MCF 10A (cell line): ENCODE measurements around the gene CARD8. TPM values are rescaled to one million over a fixed set of nuclear protein-coding genes. Genes with fewer than 3 reads are reported as not detected.

Source experiments
- BruUV-seq: library from RNA; stranded (reverse); fragments of 400-500 nt; replicated peaks from 2 replicates; lab custom pipeline; 2021; lab: Mats Ljungman, UMichigan
- CTCF ChIA-PET: fragments of 300-600 bp; sonication (Branson Sonifier 250); formaldehyde crosslinking; extraction: SDS; loops from one replicate; lab custom pipeline; 2021; ENCODE audit warnings: antibody characterized with exemption, inconsistent platforms; lab: Yijun Ruan, JAX
- POLR2A ChIA-PET: fragments of 300-600, 350-650 bp; sonication (Branson Sonifier 250); formaldehyde crosslinking; extraction: SDS; loops from one replicate; lab custom pipeline; 2020; ENCODE audit warnings: antibody characterized with exemption, inconsistent platforms; lab: Yijun Ruan, JAX
- DNase-seq: peaks from one replicate; pipeline ENCODE4 v3.0.0-alpha.2; 2018; ENCODE audit not compliant: unreplicated experiment
- H3K27ac Mint-ChIP-seq: one replicate; pipeline ENCODE4 v1.8.0; 2022; ENCODE audit warnings: mild to moderate bottlenecking, low read depth, mixed read lengths; ENCODE audit not compliant: unreplicated experiment
- H3K27me3 Mint-ChIP-seq: one replicate; pipeline ENCODE4 v1.8.0; 2022; ENCODE audit warnings: mixed read lengths; ENCODE audit not compliant: insufficient read depth, unreplicated experiment
- H3K36me3 Mint-ChIP-seq: one replicate; pipeline ENCODE4 v1.8.0; 2022; ENCODE audit warnings: mild to moderate bottlenecking, moderate library complexity, mixed read lengths; ENCODE audit not compliant: insufficient read depth, unreplicated experiment
- H3K4me1 Mint-ChIP-seq: one replicate; pipeline ENCODE4 v1.8.0; 2022; ENCODE audit warnings: mixed read lengths; ENCODE audit not compliant: insufficient read depth, unreplicated experiment
- H3K4me3 Mint-ChIP-seq: one replicate; pipeline ENCODE4 v1.8.0; 2022; ENCODE audit warnings: mild to moderate bottlenecking, moderate library complexity, mixed read lengths; ENCODE audit not compliant: unreplicated experiment
- H3K9me3 Mint-ChIP-seq: one replicate; pipeline ENCODE4 v1.8.0; 2022; ENCODE audit warnings: mixed read lengths; ENCODE audit not compliant: unreplicated experiment
- intact Hi-C: fragments of 100-400 bp; cut with micrococcal nuclease; formaldehyde crosslinking; loops from 2 replicates; pipeline ENCODE4 v1.14.1; 2022
- total RNA-seq: library from RNA; stranded (reverse); gene quantifications from 2 replicates; pipeline ENCODE4 v1.2.3, GENCODE V29; 2022
- TF ChIP-seq, protein P1 (sequence below): fragments of 200-600 bp; IDR thresholded peaks from one replicate; pipeline ENCODE4 v1.8.0; 2022; ENCODE audit warnings: antibody characterized with exemption, mild to moderate bottlenecking; ENCODE audit not compliant: unreplicated experiment

The CARD8 gene
- total RNA-seq, 1 experiment from 2014 or later = 16.0 TPM

DNA sequence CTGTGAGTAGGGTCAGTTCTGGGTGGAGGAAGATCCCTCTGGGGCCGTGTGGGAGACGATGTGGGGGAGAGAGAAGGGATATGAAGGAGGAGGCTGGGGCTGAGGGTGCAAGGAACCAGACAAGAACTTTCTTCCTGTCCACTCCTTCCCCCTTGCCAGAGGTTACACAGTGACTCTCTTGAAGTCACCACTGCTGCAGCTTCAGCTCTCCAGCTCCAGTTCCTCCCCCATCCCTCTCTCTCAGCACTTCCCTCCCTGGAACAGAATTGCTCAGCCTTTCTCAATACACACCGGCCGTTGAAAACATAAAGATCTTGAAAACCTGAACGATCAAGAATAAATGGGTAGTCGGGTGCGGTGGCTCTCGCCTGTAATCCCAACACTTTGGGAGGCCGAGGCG lies 80.1 kb downstream of the CARD8 start:
- intact Hi-C loops = no loop called here
- H3K36me3 Mint-ChIP-seq = peaks cover 18% of the 10 kb centered on the region
- peaks cover 9% of the 10 kb centered on the region for H3K4me1 Mint-ChIP-seq
- H3K4me3 Mint-ChIP-seq = no peak overlapping the region
- no peak for DNase-seq
- H3K27ac Mint-ChIP-seq = peak overlapping the region; percentile 22
- H3K9me3 Mint-ChIP-seq = no peaks in the 10 kb centered on the region
- H3K27me3 Mint-ChIP-seq = no peaks in the 10 kb centered on the region
- no TSS peak for BruUV-seq
- POLR2A ChIA-PET = no interaction called here
- TF ChIP-seq, protein P1, sequence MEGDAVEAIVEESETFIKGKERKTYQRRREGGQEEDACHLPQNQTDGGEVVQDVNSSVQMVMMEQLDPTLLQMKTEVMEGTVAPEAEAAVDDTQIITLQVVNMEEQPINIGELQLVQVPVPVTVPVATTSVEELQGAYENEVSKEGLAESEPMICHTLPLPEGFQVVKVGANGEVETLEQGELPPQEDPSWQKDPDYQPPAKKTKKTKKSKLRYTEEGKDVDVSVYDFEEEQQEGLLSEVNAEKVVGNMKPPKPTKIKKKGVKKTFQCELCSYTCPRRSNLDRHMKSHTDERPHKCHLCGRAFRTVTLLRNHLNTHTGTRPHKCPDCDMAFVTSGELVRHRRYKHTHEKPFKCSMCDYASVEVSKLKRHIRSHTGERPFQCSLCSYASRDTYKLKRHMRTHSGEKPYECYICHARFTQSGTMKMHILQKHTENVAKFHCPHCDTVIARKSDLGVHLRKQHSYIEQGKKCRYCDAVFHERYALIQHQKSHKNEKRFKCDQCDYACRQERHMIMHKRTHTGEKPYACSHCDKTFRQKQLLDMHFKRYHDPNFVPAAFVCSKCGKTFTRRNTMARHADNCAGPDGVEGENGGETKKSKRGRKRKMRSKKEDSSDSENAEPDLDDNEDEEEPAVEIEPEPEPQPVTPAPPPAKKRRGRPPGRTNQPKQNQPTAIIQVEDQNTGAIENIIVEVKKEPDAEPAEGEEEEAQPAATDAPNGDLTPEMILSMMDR = no peak
- CTCF ChIA-PET = interaction anchor here (0.7 kb wide), 1 partner anchor 23 kb away, joined by 3 read pairs; no protein-coding TSS in a partner anchor

DNA sequence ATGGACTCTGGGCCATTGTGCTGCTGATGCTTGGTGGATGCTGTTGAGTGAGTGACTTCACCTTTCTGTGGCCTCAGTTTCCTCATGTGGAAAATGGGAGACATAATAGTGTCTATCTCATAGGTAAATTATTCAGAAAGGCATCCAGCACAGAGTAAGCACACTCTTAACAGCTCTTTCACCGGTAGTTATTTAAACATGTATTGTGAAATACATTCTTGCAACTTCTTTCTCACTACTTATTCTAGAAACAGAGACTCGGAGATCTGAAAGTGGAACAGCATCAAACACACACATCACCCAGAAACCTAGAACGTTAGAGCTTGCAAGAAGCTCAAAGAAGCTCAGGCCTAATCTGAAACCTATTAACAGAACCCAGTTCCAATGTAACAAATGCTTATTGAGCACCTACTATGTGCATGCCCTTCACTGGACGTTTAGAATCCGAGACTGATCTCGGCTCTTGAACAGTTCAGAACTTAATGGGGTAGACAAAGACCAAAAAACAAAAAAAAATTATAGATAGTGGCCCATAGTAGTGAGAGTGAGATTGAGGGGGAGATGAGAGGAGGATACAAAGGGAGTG lies 81.2 kb downstream of the CARD8 start:
- Mint-ChIP-seq H3K27ac (no peak overlapping the region), H3K9me3 (no peaks in the 10 kb centered on the region), H3K4me1 (peaks cover 9% of the 10 kb centered on the region), H3K4me3 (no peak overlapping the region), H3K27me3 (no peaks in the 10 kb centered on the region), H3K36me3 (peaks cover 18% of the 10 kb centered on the region)
- POLR2A ChIA-PET = interaction anchor here (1.0 kb wide), 1 partner anchor 29 kb away, joined by 3 read pairs; no protein-coding TSS in a partner anchor
- no peak for DNase-seq
- intact Hi-C loops = no loop called here
- TF ChIP-seq, protein P1 = no peak
- no TSS peak for BruUV-seq
- CTCF ChIA-PET = interaction anchor here (0.5 kb wide), 2 partner anchors 92 to 739 kb away, joined by 3 to 4 read pairs; no protein-coding TSS in a partner anchor

- peaks cover 19% of the 10 kb centered on the region for H3K4me1 Mint-ChIP-seq
- ChIA-PET CTCF (interaction anchor here (0.7 kb wide), 1 partner anchor 89 kb away, joined by 3 read pairs; no protein-coding TSS in a partner anchor), POLR2A (interaction anchor here (1.7 kb wide), 1 partner anchor 32 kb away, joined by 13 read pairs; no protein-coding TSS in a partner anchor)
Measured at GRCh38 chr19:48171710-48172109, 84.0 kb downstream of the CARD8 start.

GRCh38 chr19:48170817-48171347 lies 84.8 kb downstream of the CARD8 start:
- intact Hi-C loops = no loop called here
- ChIA-PET CTCF (interaction anchor here (0.6 to 0.8 kb wide), 2 partner anchors 15 to 17 kb away, joined by 4 read pairs; no protein-coding TSS in a partner anchor), POLR2A (interaction anchor here (1.7 kb wide), 1 partner anchor 33 kb away, joined by 13 read pairs; no protein-coding TSS in a partner anchor)
- no peak for DNase-seq
- Mint-ChIP-seq H3K9me3 (no peaks in the 10 kb centered on the region), H3K27ac (peak overlapping the region; percentile 90), H3K4me3 (peak overlapping the region; percentile 90), H3K36me3 (peaks cover 19% of the 10 kb centered on the region), H3K27me3 (no peaks in the 10 kb centered on the region), H3K4me1 (peaks cover 19% of the 10 kb centered on the region)
- TF ChIP-seq, protein P1 = no peak
- no TSS peak for BruUV-seq

More at GRCh38 chr19:48171710-48172109, 84.0 kb downstream of the CARD8 start:
- no peaks in the 10 kb centered on the region for H3K9me3 Mint-ChIP-seq
- intact Hi-C loops = no loop called here
- TF ChIP-seq, protein P1 = no peak
- peak overlapping the region; percentile 90 for H3K4me3 Mint-ChIP-seq
- BruUV-seq = no TSS peak
- H3K27ac Mint-ChIP-seq = no peak overlapping the region
- no peaks in the 10 kb centered on the region for H3K27me3 Mint-ChIP-seq
- H3K36me3 Mint-ChIP-seq = peaks cover 18% of the 10 kb centered on the region
- no peak for DNase-seq
